Psoas muscle (tissue), 8 donors: ENCODE data around the gene TBC1D1. TPM values are rescaled to one million over a fixed set of nuclear protein-coding genes. Genes with fewer than 3 reads are reported as not detected.
A peak's percentile ranks its signal among the peaks of the same experiment; 100 is the strongest.

Experiments
- ATAC-seq, 4 donors: fragments of 200-7000 bp; cut with Tn5 transposase; one replicate each; pipeline ENCODE4 v1.9.1; 2020; ENCODE audit warnings: moderate library complexity in 3 of 4, mild to moderate bottlenecking in 2 of 4
- DNase-seq, 2 donors: peaks; one replicate each; pipeline ENCODE4 v3.0.0-alpha.2; 2020
- H3K27ac ChIP-seq: fragments of 200-600 bp; one replicate; pipeline ENCODE4 v1.8.0; 2022
- H3K27me3 ChIP-seq, 3 donors: fragments of 200-600 bp in 1 of 3; one replicate each; pipeline versions ENCODE4 v1.6.1 to v1.8.0; 2013 to 2022; ENCODE audit warnings: low read length in 2 of 3, mild to moderate bottlenecking in 2 of 3, moderate library complexity in 1 of 3; ENCODE audit not compliant: insufficient read depth in 3 of 3
- H3K36me3 ChIP-seq, 2 donors: fragments of 200-600 bp in 1 of 2; one replicate each; pipeline versions ENCODE4 v1.6.1 to v1.8.0; 2013 to 2022; ENCODE audit warnings: low read depth in 1 of 2, mild to moderate bottlenecking in 1 of 2, moderate library complexity in 1 of 2; ENCODE audit not compliant: insufficient read depth in 1 of 2
- H3K4me1 ChIP-seq: fragments of 200-600 bp; one replicate; pipeline ENCODE4 v1.8.0; 2022
- H3K4me3 ChIP-seq: fragments of 200-600 bp; one replicate; pipeline ENCODE4 v1.8.0; 2022; ENCODE audit warnings: mild to moderate bottlenecking
- H3K9me3 ChIP-seq: fragments of 200-600 bp; one replicate; pipeline ENCODE4 v1.8.0; 2022
- CTCF ChIP-seq: fragments of 200-600 bp; IDR thresholded peaks from one replicate; pipeline ENCODE4 v1.8.0; 2022; ENCODE audit warnings: antibody characterized with exemption
- WGBS, 3 donors: extraction: QIAGEN DNeasy Blood & Tissue Kit; methylation state at CpG; one replicate each; pipeline versions ENCODE4 v1.1.6 to v1.1.7; 2013; 5-methylcytosine and 5-hydroxymethylcytosine counted together
- intact Hi-C, 2 donors: fragments of 100-400 bp; cut with DNase I; formaldehyde crosslinking; loops; one replicate each; pipeline versions ENCODE4 v1.11.0 to v1.14.2; 2022
- polyA plus RNA-seq, 3 donors: library from polyadenylated mRNA; stranded (reverse); fragments of 200-250 nt; gene quantifications; one replicate each; pipeline ENCODE4 v1.2.3, GENCODE V29; 2013
- total RNA-seq, 4 donors: library from RNA; stranded (reverse); fragmentation: NEBNext Ultra II Directional in 2 of 4; extraction: Animal tissue kit (Norgen Biotek cat#: 25700) in 2 of 4; gene quantifications; one replicate each; pipeline versions ENCODE4 v1.2.1 to v1.2.4, GENCODE V29; 2021 to 2023
- donor health status: healthy with polysubstance abuse.
- donor health status: DM: no; HTN: no; CAD: no; lungs with moderate emphysema.
- donor health status: Bipolar disorder and iron deficiency.
- donor health status: healthy.
- donor health status: DM: yes; HTN: yes; CAD: no.
- donor health status: DM: no; HTN: no; CAD: no.
- donor health status: DM: no; HTN: no; CAD: no.
- donor health status: DM: yes; HTN: yes; CAD: no.

The TBC1D1 gene
- total and polyA plus RNA-seq, 7 donors, result 18.1 to 130 (median 42.5) TPM

GRCh38 chr4:37976507-37976906 is 85.6 kb downstream of the TBC1D1 start:
- intact Hi-C loops, result loop anchor here (5.0 kb wide), 4 partner anchors 39 to 174 kb away; partner anchors contain the start of genes PGM2 (in 1 of the 2) and TBC1D1 (in 1 of the 2)
- Histone ChIP-seq H3K9me3 (no peaks in the 10 kb centered on the region), H3K27me3 (no peaks in the 10 kb centered on the region), H3K4me3 (peak overlapping the region; percentile 91), H3K36me3 (no peaks in the 10 kb centered on the region), H3K4me1 (peaks cover 7% of the 10 kb centered on the region), H3K27ac (peak overlapping the region; percentile 87)
- DNase-seq (no peak), ATAC-seq (no peak)
- no peak for TF ChIP-seq CTCF
- 43 to 49% (median 46%) methylated on average over 3 of the region's 3 CpGs for WGBS, 3 donors

- no peaks in the 10 kb centered on the region for H3K27me3 ChIP-seq
- peak; percentile 71 to 81 (median 74) for ATAC-seq
- H3K36me3 ChIP-seq, result no peaks in the 10 kb centered on the region
- H3K9me3 ChIP-seq, result no peaks in the 10 kb centered on the region
- TF ChIP-seq CTCF, result no peak
- 5 to 11% (median 6%) methylated on average over 14 to 41 of the region's 50 CpGs for WGBS, 3 donors
- intact Hi-C loops, result loop anchor here (5.0 kb wide), 4 partner anchors 40 to 175 kb away; partner anchors contain the start of genes PGM2 (in 1 of the 2) and TBC1D1 (in 1 of the 2)
- H3K4me1 ChIP-seq, result peaks cover 7% of the 10 kb centered on the region
- H3K27ac ChIP-seq, result peak overlapping the region; percentile 87
- peak overlapping the region; percentile 91 for H3K4me3 ChIP-seq
- DNase-seq, result peak; percentile 82 to 87
Observed at GRCh38 chr4:37976991-37977470, 86.1 kb downstream of the TBC1D1 start.

GRCh38 chr4:37977471-37978247 is 86.8 kb downstream of the TBC1D1 start:
- intact Hi-C loops, result loop anchor here (2.0 to 5.0 kb wide), 5 partner anchors 40 to 175 kb away; partner anchors contain the start of genes PGM2 (in 1 of the 2) and TBC1D1 (in 1 of the 2)
- Histone ChIP-seq H3K27ac (peak overlapping the region; percentile 87), H3K27me3 (no peaks in the 10 kb centered on the region), H3K4me1 (peaks cover 7% of the 10 kb centered on the region), H3K4me3 (peak overlapping the region; percentile 91), H3K36me3 (no peaks in the 10 kb centered on the region), H3K9me3 (no peaks in the 10 kb centered on the region)
- WGBS, 3 donors, result 1% methylated on average over 47 to 74 of the region's 74 CpGs
- DNase-seq (peak; percentile 72 to 89), ATAC-seq (peak; percentile 82 to 93 (median 92))
- peak; percentile 70 for TF ChIP-seq CTCF

- Histone ChIP-seq H3K27me3 (no peaks in the 10 kb centered on the region), H3K4me1 (peaks cover 7% of the 10 kb centered on the region), H3K9me3 (no peaks in the 10 kb centered on the region), H3K27ac (peak overlapping the region; percentile 87), H3K36me3 (no peaks in the 10 kb centered on the region), H3K4me3 (peak overlapping the region; percentile 91)
- ATAC-seq, result peak in 2 of 4 donors; percentile 3 to 13
- intact Hi-C loops, result loop anchor here (2.0 to 5.0 kb wide), 5 partner anchors 41 to 176 kb away; partner anchors contain the start of genes PGM2 (in 1 of the 2) and TBC1D1 (in 1 of the 2)
- no peak for DNase-seq
- TF ChIP-seq CTCF, result no peak
- WGBS, 3 donors, result 42 to 50% (median 43%) methylated on average over 11 of the region's 11 CpGs
Observed at GRCh38 chr4:37978248-37978924, 87.5 kb downstream of the TBC1D1 start.
